ENCODE data around the gene MAGI1.

Gene MAGI1

GRCh38 chr3:65371053-65371452 is 667.7 kb downstream of the MAGI1 start:
- H3K27ac ChIP-seq, result no peak overlapping the region
- no peak for TF ChIP-seq CTCF (IDR thresholded peaks at IDR 0.05)
- no peaks in the 10 kb centered on the region for H3K9me3 ChIP-seq
- H3K27me3 ChIP-seq, result no peaks in the 10 kb centered on the region
- H3K4me3 ChIP-seq (ENCODE audit: low read depth in 1 of 2, low read length in 1 of 2), result no peak overlapping the region
- no peaks in the 10 kb centered on the region for H3K4me1 ChIP-seq (ENCODE audit: control insufficient read depth in 1 of 2, insufficient read depth in 1 of 2, low read depth in 1 of 2, low read length in 1 of 2)
- no peaks in the 10 kb centered on the region for H3K36me3 ChIP-seq

- no peak for TF ChIP-seq CTCF (IDR thresholded peaks at IDR 0.05)
- no peak overlapping the region for H3K27ac ChIP-seq
- no peak overlapping the region for H3K4me3 ChIP-seq (ENCODE audit: low read depth in 1 of 2, low read length in 1 of 2)
- no peaks in the 10 kb centered on the region for H3K36me3 ChIP-seq
- no peaks in the 10 kb centered on the region for H3K9me3 ChIP-seq
- H3K4me1 ChIP-seq (ENCODE audit: control insufficient read depth in 1 of 2, insufficient read depth in 1 of 2, low read depth in 1 of 2, low read length in 1 of 2), result no peaks in the 10 kb centered on the region
- no peaks in the 10 kb centered on the region for H3K27me3 ChIP-seq
Observed at GRCh38 chr3:65368866-65369265, 669.9 kb downstream of the MAGI1 start.

GRCh38 chr3:65362688-65363087 is 676.0 kb downstream of the MAGI1 start:
- H3K36me3 ChIP-seq, result no peaks in the 10 kb centered on the region
- no peak overlapping the region for H3K27ac ChIP-seq
- no peak for TF ChIP-seq CTCF (IDR thresholded peaks at IDR 0.05)
- no peak overlapping the region for H3K4me3 ChIP-seq (ENCODE audit: low read depth in 1 of 2, low read length in 1 of 2)
- H3K27me3 ChIP-seq, result peaks cover 12% of the 10 kb centered on the region
- no peaks in the 10 kb centered on the region for H3K9me3 ChIP-seq
- H3K4me1 ChIP-seq (ENCODE audit: control insufficient read depth in 1 of 2, insufficient read depth in 1 of 2, low read depth in 1 of 2, low read length in 1 of 2), result no peaks in the 10 kb centered on the region

GRCh38 chr3:65361448-65361847 is 677.3 kb downstream of the MAGI1 start:
- Histone ChIP-seq H3K4me1 (ENCODE audit: control insufficient read depth in 1 of 2, insufficient read depth in 1 of 2, low read depth in 1 of 2, low read length in 1 of 2) (no peaks in the 10 kb centered on the region), H3K9me3 (no peaks in the 10 kb centered on the region), H3K36me3 (no peaks in the 10 kb centered on the region), H3K27ac (no peak overlapping the region), H3K27me3 (peaks cover 25% of the 10 kb centered on the region), H3K4me3 (ENCODE audit: low read depth in 1 of 2, low read length in 1 of 2) (no peak overlapping the region)
- TF ChIP-seq CTCF (IDR thresholded peaks at IDR 0.05), result no peak

GRCh38 chr3:65356331-65357248 is 682.1 kb downstream of the MAGI1 start:
- Histone ChIP-seq H3K27me3 (peaks cover 50% of the 10 kb centered on the region), H3K36me3 (no peaks in the 10 kb centered on the region), H3K4me1 (ENCODE audit: control insufficient read depth in 1 of 2, insufficient read depth in 1 of 2, low read depth in 1 of 2, low read length in 1 of 2) (no peaks in the 10 kb centered on the region), H3K27ac (no peak overlapping the region), H3K9me3 (no peaks in the 10 kb centered on the region), H3K4me3 (ENCODE audit: low read depth in 1 of 2, low read length in 1 of 2) (no peak overlapping the region)
- no peak for TF ChIP-seq CTCF (IDR thresholded peaks at IDR 0.05)

Data from neutrophil (primary cell).